PC-9 (cell line): ENCODE data around the gene RASD2. TPM values are rescaled to one million over a fixed set of nuclear protein-coding genes. Genes with fewer than 3 reads are reported as not detected.

Experiments used
- BruUV-seq: library from RNA; stranded (reverse); fragments of 400-500 nt; replicated peaks from 2 replicates; lab custom pipeline; 2021; lab: Mats Ljungman, UMichigan
- CTCF ChIA-PET: fragments of 300-600 bp; sonication (Branson Sonifier 250); formaldehyde crosslinking; loops from one replicate; lab custom pipeline; 2022; ENCODE audit warnings: antibody characterized with exemption; lab: Charles Lee
- POLR2A ChIA-PET: fragments of 300-600 bp; sonication (Branson Sonifier 250); formaldehyde crosslinking; loops from one replicate; lab custom pipeline; 2022; ENCODE audit warnings: antibody characterized with exemption; ENCODE audit not compliant: unreplicated experiment; lab: Charles Lee
- DNase-seq, 2 experiments: peaks; one replicate each; pipeline versions ENCODE4 v3.0.0 to v3.0.0-alpha.2; 2015 to 2022; ENCODE audit warnings: mixed read lengths in 1 of 2
- H2AFZ ChIP-seq: fragments of 200-600 bp; sonication (generic); 2 replicates; pipeline ENCODE4 v1.8.1; 2017; ENCODE audit warnings: antibody characterized with exemption
- H3F3A ChIP-seq: fragments of 200-600 bp; sonication (generic); 2 replicates; pipeline ENCODE4 v1.8.1; 2017; ENCODE audit warnings: antibody characterized with exemption, mild to moderate bottlenecking, low read depth; ENCODE audit not compliant: insufficient read depth
- H3K27ac ChIP-seq: fragments of 200-600 bp; sonication (generic); 2 replicates; pipeline ENCODE4 v1.6.1; 2016; ENCODE audit warnings: mixed run types
- H3K27me3 ChIP-seq: fragments of 200-600 bp; sonication (generic); 2 replicates; pipeline ENCODE4 v1.6.1; 2016; ENCODE audit warnings: low read depth, mixed run types; ENCODE audit not compliant: insufficient read depth
- H3K36me3 ChIP-seq: fragments of 200-600 bp; sonication (generic); 2 replicates; pipeline ENCODE4 v1.6.1; 2016; ENCODE audit warnings: low read depth, mixed run types
- H3K4me1 ChIP-seq: fragments of 200-600 bp; sonication (generic); replicated peaks from 2 replicates; pipeline ENCODE4 v1.6.1; 2016; ENCODE audit warnings: mixed run types; ENCODE audit not compliant: insufficient read depth
- H3K4me2 ChIP-seq: fragments of 200-600 bp; sonication (generic); 2 replicates; pipeline ENCODE4 v1.6.1; 2017; ENCODE audit warnings: mixed run types
- H3K4me3 ChIP-seq: fragments of 200-600 bp; sonication (generic); 2 replicates; pipeline ENCODE4 v1.6.1; 2016; ENCODE audit warnings: mixed run types
- H3K79me2 ChIP-seq: fragments of 200-600 bp; sonication (generic); 2 replicates; pipeline ENCODE4 v1.6.1; 2017; ENCODE audit warnings: low read depth, mixed run types
- H3K9me2 ChIP-seq: fragments of 200-600 bp; sonication (generic); 2 replicates; pipeline ENCODE4 v1.8.1; 2017; ENCODE audit warnings: mild to moderate bottlenecking; ENCODE audit not compliant: insufficient read depth
- H3K9me3 ChIP-seq: fragments of 200-600 bp; sonication (generic); 2 replicates; pipeline ENCODE4 v1.8.1; 2016; ENCODE audit warnings: low read depth; ENCODE audit not compliant: insufficient read depth
- H4K20me1 ChIP-seq: fragments of 200-600 bp; sonication (generic); 2 replicates; pipeline ENCODE4 v1.8.1; 2017; ENCODE audit not compliant: insufficient read depth
- CTCF ChIP-seq: fragments of 200-600 bp; sonication (generic); conservative IDR thresholded peaks from 2 replicates; pipeline ENCODE4 v1.6.1; 2017; ENCODE audit warnings: mixed run types, antibody characterized with exemption, mild to moderate bottlenecking, moderate library complexity
- EZH2 ChIP-seq: fragments of 200-600 bp; sonication (generic); IDR thresholded peaks from 2 replicates; pipeline ENCODE4 v1.8.0; 2017; ENCODE audit warnings: antibody characterized with exemption, low read depth
- intact Hi-C: fragments of 100-400 bp; cut with micrococcal nuclease; formaldehyde crosslinking; loops from one replicate; pipeline ENCODE4 v1.10.0; 2022; ENCODE audit not compliant: unreplicated experiment
- total RNA-seq: library from RNA; stranded (reverse); gene quantifications from 2 replicates; pipeline ENCODE4 v1.2.3, GENCODE V29; 2021

The RASD2 gene
- total RNA-seq, 1 experiment from 2014 or later, result 0.70 TPM

GRCh38 chr22:35580351-35581022, 39.9 kb downstream of the RASD2 start:
- Histone ChIP-seq H3K27ac (no peak overlapping the region), H3K4me1 (peaks cover 32% of the 10 kb centered on the region), H3F3A (peaks cover 40% of the 10 kb centered on the region; the same call in 1 of the 2 replicates), H3K9me2 (no peaks in the 10 kb centered on the region), H3K4me2 (no peak overlapping the region), H2AFZ (no peak overlapping the region), H3K4me3 (no peak overlapping the region), H3K36me3 (peaks cover 37% of the 10 kb centered on the region), H3K9me3 (no peaks in the 10 kb centered on the region), H3K79me2 (peaks cover 62% of the 10 kb centered on the region), H3K27me3 (no peaks in the 10 kb centered on the region), H4K20me1 (peaks cover 17% of the 10 kb centered on the region)
- no TSS peak for BruUV-seq
- TF ChIP-seq CTCF (no peak), EZH2 (no peak)
- intact Hi-C loops, result no loop called here
- no peak for DNase-seq
- ChIA-PET POLR2A (no interaction called here), CTCF (interaction anchor here (0.6 kb wide), 1 partner anchor 102 kb away, joined by 3 read pairs; no protein-coding TSS in a partner anchor)

- H3K79me2 ChIP-seq, result peaks cover 67% of the 10 kb centered on the region
- H4K20me1 ChIP-seq, result peaks cover 17% of the 10 kb centered on the region
- peaks cover 37% of the 10 kb centered on the region for H3K36me3 ChIP-seq
- peaks cover 38% of the 10 kb centered on the region; the same call in 1 of the 2 replicates for H3F3A ChIP-seq
- ChIA-PET POLR2A (no interaction called here), CTCF (no interaction called here)
- peaks cover 38% of the 10 kb centered on the region for H3K4me1 ChIP-seq
- H3K27ac ChIP-seq, result no peak overlapping the region
- intact Hi-C loops, result no loop called here
- BruUV-seq, result no TSS peak
- no peak for DNase-seq
- no peaks in the 10 kb centered on the region for H3K9me2 ChIP-seq
- no peak overlapping the region for H3K4me2 ChIP-seq
- no peak overlapping the region for H3K4me3 ChIP-seq
- H2AFZ ChIP-seq, result no peak overlapping the region
- no peak for TF ChIP-seq CTCF
- no peak for TF ChIP-seq EZH2
- no peaks in the 10 kb centered on the region for H3K9me3 ChIP-seq
- H3K27me3 ChIP-seq, result no peaks in the 10 kb centered on the region
Observed at GRCh38 chr22:35581023-35581413, 40.4 kb downstream of the RASD2 start.

- DNase-seq, result no peak
- no peaks in the 10 kb centered on the region for H3K9me2 ChIP-seq
- no peak overlapping the region for H2AFZ ChIP-seq
- H3K9me3 ChIP-seq, result no peaks in the 10 kb centered on the region
- H3K27ac ChIP-seq, result no peak overlapping the region
- H3K36me3 ChIP-seq, result peaks cover 37% of the 10 kb centered on the region
- intact Hi-C loops, result no loop called here
- peaks cover 17% of the 10 kb centered on the region for H4K20me1 ChIP-seq
- H3K27me3 ChIP-seq, result no peaks in the 10 kb centered on the region
- H3F3A ChIP-seq, result peaks cover 43% of the 10 kb centered on the region; the same call in 1 of the 2 replicates
- no TSS peak for BruUV-seq
- H3K4me1 ChIP-seq, result peaks cover 51% of the 10 kb centered on the region
- peak overlapping the region; percentile 67 for H3K4me2 ChIP-seq
- H3K79me2 ChIP-seq, result peaks cover 80% of the 10 kb centered on the region
- peak overlapping the region; percentile 39 for H3K4me3 ChIP-seq
- ChIA-PET CTCF (interaction anchor here (0.6 kb wide), 1 partner anchor 30 kb away, joined by 3 read pairs; no protein-coding TSS in a partner anchor), POLR2A (no interaction called here)
- TF ChIP-seq EZH2, result no peak
- TF ChIP-seq CTCF, result no peak
Observed at GRCh38 chr22:35582218-35582860, 41.7 kb downstream of the RASD2 start.
